Tibial artery (tissue), 4 donors: ENCODE results near the gene RAB1A.

Experiments used
- DNase-seq, 2 donors: peaks; one replicate each; pipeline ENCODE4 v3.0.0-alpha.2; 2019
- H3K27ac ChIP-seq, 2 donors: fragments of 200-600 bp; sonication (generic) in 1 of 2; 1 replicate in 1 of 2; 2 replicates in 1 of 2; pipeline ENCODE4 v1.5.1; 2018 to 2019; ENCODE audit warnings: mild to moderate bottlenecking in 1 of 2
- H3K27me3 ChIP-seq, 2 donors: fragments of 200-600 bp; sonication (generic) in 1 of 2; one replicate each; pipeline versions ENCODE4 v1.5.1 to v1.6.0; 2016 to 2019
- H3K36me3 ChIP-seq, 3 donors: fragments of 200-600 bp; sonication (generic) in 2 of 3; one replicate each; pipeline ENCODE4 v1.5.1; 2016 to 2019; ENCODE audit warnings: mild to moderate bottlenecking in 2 of 3
- H3K4me1 ChIP-seq, 4 donors: fragments of 200-600 bp; sonication (generic) in 2 of 4; 1 replicate in 3 of 4; 2 replicates in 1 of 4; pipeline ENCODE4 v1.5.1; 2016 to 2019
- H3K4me3 ChIP-seq, 2 donors: fragments of 200-600 bp; sonication (generic) in 1 of 2; 1 replicate in 1 of 2; 2 replicates in 1 of 2; pipeline ENCODE4 v1.5.1; 2018 to 2019; ENCODE audit warnings: mild to moderate bottlenecking in 2 of 2
- H3K9me3 ChIP-seq, 3 donors: fragments of 200-600 bp; sonication (generic) in 1 of 3; one replicate each; pipeline ENCODE4 v1.5.1; 2016 to 2019
- intact Hi-C: fragments of 100-400 bp; cut with DNase I; formaldehyde crosslinking; loops from one replicate; pipeline ENCODE4 v1.15.0; 2023; ENCODE audit warnings: low total_unique reads
- TF ChIP-seq, protein P1 (sequence below), 2 experiments: fragments of 200-600 bp in 1 of 2; fragments of 450-650 bp in 1 of 2; IDR thresholded peaks; one replicate each; pipeline ENCODE4 v1.5.1; 2017 to 2019; ENCODE audit warnings: antibody characterized with exemption in 2 of 2, mild to moderate bottlenecking in 1 of 2, moderate library complexity in 1 of 2

The RAB1A gene

DNA sequence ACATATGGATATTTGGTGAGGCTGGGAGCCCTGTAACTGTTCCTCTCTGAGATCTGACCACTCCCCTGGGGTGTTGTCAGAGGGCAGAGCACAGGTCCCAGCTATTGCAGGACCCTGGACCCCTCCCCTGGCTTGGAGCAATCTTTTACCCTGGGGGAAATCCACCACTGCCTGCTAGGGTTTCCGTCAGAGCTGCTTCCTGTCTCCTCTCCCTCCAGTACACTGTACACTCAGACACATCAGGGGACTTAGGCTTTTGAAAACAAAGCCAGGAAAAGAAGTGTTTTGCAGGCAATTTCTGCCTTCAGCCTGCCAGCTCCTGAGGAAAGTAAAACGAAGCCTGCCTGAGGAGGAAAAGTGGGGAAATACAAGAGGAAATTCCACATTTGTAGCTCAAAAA, 86.9 kb downstream of the RAB1A start:
- intact Hi-C loops: no loop called here
- Histone ChIP-seq H3K4me3 (no peak overlapping the region), H3K27me3 (no peaks in the 10 kb centered on the region), H3K4me1 (peaks cover 0 to 7% (median 4%) of the 10 kb centered on the region in 4 donors), H3K9me3 (no peaks in the 10 kb centered on the region), H3K27ac (no peak overlapping the region), H3K36me3 (no peaks in the 10 kb centered on the region)
- TF ChIP-seq, protein P1, sequence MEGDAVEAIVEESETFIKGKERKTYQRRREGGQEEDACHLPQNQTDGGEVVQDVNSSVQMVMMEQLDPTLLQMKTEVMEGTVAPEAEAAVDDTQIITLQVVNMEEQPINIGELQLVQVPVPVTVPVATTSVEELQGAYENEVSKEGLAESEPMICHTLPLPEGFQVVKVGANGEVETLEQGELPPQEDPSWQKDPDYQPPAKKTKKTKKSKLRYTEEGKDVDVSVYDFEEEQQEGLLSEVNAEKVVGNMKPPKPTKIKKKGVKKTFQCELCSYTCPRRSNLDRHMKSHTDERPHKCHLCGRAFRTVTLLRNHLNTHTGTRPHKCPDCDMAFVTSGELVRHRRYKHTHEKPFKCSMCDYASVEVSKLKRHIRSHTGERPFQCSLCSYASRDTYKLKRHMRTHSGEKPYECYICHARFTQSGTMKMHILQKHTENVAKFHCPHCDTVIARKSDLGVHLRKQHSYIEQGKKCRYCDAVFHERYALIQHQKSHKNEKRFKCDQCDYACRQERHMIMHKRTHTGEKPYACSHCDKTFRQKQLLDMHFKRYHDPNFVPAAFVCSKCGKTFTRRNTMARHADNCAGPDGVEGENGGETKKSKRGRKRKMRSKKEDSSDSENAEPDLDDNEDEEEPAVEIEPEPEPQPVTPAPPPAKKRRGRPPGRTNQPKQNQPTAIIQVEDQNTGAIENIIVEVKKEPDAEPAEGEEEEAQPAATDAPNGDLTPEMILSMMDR (IDR thresholded peaks at IDR 0.05): no peak
- DNase-seq: no peak

DNA sequence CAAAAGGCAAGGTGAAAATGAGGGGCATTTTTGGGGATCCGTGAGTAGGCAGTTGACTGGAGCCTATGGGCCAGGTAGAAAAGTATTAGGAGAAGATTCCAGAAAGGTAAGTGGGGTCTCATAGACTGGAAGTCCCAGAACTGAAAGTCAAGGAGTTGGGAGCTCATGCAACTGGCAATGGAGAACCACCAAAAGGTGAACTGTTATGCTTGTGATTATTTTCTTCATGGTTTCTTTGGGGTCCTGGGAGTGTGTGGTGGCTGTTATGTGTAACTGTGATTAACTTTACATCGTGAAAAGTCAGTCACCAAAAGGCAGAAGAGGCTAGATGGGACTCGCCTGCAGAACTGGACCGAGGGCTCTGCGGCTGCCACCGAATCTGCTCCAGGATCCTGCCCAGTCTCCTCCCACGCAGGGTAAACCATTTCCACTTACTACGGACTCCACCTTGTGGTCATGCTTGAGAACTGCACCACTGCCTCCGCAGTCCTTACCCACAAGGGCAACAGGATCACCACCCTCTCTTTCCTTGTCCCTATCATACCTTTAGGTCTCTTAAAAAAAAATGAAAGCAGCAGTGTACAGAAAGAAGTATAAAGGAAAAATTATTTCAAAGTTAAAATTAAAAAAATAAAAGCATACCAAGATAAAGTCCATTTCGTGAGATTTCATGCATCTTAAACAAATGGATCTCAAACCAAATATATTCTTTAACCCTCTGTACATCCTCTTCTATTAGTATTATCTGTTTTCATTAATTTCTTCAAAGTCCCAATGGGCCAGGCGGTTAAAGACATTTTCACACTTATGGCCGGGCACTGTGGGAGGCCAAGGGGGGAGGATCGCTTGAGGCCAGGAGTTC, 89.3 kb downstream of the RAB1A start:
- H3K27ac ChIP-seq: no peak overlapping the region
- peaks cover 0 to 7% (median 4%) of the 10 kb centered on the region in 4 donors for H3K4me1 ChIP-seq
- no peaks in the 10 kb centered on the region for H3K27me3 ChIP-seq
- H3K36me3 ChIP-seq: no peaks in the 10 kb centered on the region
- TF ChIP-seq, protein P1 (IDR thresholded peaks at IDR 0.05): peak; percentile 94 to 96
- H3K4me3 ChIP-seq: peak overlapping the region; percentile 9 to 24
- no peaks in the 10 kb centered on the region for H3K9me3 ChIP-seq
- intact Hi-C loops: loop anchor here (2.0 kb wide), 1 partner anchor 128 kb away; no protein-coding TSS in a partner anchor
- peak; percentile 91 to 92 for DNase-seq

DNA sequence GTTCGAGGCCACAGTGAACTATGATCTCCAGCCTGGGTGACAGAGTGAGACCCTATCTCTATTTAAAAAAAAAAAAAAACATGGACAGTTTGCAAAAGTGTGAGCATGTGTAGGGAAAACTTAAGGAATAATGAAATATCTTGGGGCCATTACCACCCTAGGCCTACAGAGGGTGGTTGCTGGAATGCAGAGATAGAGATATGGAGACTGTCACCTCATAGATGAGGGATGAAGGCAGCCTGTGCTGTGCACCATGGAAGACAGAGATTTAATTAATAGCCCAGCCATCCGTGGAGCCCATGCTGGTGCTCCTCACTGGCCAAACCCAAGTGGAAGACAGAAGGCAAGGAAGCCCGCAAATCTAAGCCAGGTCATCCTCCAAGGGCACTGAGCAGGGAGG, 90.3 kb downstream of the RAB1A start:
- Histone ChIP-seq H3K4me3 (no peak overlapping the region), H3K27me3 (no peaks in the 10 kb centered on the region), H3K36me3 (no peaks in the 10 kb centered on the region), H3K27ac (no peak overlapping the region), H3K4me1 (peaks cover 0 to 7% (median 4%) of the 10 kb centered on the region in 4 donors), H3K9me3 (no peaks in the 10 kb centered on the region)
- intact Hi-C loops: loop anchor here (2.0 kb wide), 1 partner anchor 127 kb away; no protein-coding TSS in a partner anchor
- DNase-seq: peak in 1 of 2 donors; percentile 15
- TF ChIP-seq, protein P1 (IDR thresholded peaks at IDR 0.05): no peak

DNA sequence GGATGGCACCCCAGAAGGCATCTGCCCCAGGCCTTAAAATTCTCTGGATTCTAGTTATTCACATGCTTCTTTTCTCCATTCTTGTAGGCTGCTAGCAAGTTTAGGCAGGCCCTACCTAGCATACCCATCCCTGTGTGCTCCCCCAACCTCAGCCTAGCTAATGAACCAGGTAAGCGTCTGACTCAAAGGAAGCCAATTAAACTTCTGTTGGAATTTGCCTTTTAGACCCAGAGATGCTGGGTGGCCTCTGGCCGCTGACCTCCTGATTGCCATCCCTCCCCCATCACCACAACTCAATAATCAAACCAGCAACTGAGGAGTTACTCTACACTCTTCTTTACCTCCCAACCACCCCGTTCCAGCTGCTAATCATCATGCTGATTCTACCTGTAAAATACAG, 92.7 kb downstream of the RAB1A start:
- no peak overlapping the region for H3K4me3 ChIP-seq
- DNase-seq: no peak
- H3K27me3 ChIP-seq: no peaks in the 10 kb centered on the region
- no peaks in the 10 kb centered on the region for H3K36me3 ChIP-seq
- TF ChIP-seq, protein P1 (IDR thresholded peaks at IDR 0.05): no peak
- intact Hi-C loops: no loop called here
- H3K4me1 ChIP-seq: peaks cover 0 to 7% (median 5%) of the 10 kb centered on the region in 4 donors
- no peak overlapping the region for H3K27ac ChIP-seq
- H3K9me3 ChIP-seq: no peaks in the 10 kb centered on the region
